Body of pancreas (tissue), 4 donors: ENCODE results near the gene CRYZL1.

Experiments
- CTCF ChIP-seq, 7 experiments: fragments of 450-650 bp in 4 of 7; fragments of 200-600 bp in 3 of 7; sonication (generic) in 3 of 7; IDR thresholded peaks; one replicate each; pipeline ENCODE4 v1.5.1; 2016 to 2019; ENCODE audit warnings: antibody characterized with exemption in 7 of 7
- POLR2A ChIP-seq, 3 donors: fragments of 450-650 bp; IDR thresholded peaks; one replicate each; pipeline ENCODE4 v1.6.1; 2016; ENCODE audit warnings: antibody characterized with exemption in 3 of 3, mild to moderate bottlenecking in 2 of 3

- no peak for TF ChIP-seq POLR2A (IDR thresholded peaks at IDR 0.05)
- TF ChIP-seq CTCF (IDR thresholded peaks at IDR 0.05), result no peak
Observed at GRCh38 chr21:33642896-33643657, 1.5 kb upstream of the CRYZL1 start.
